K562 (cell line): ENCODE data around the gene CNDP2.

ENCODE experiments used
- ATF6 ChIP-seq: sonication (generic); formaldehyde crosslinking; IDR thresholded peaks from 2 replicates; pipeline ENCODE4 v1.4.0; 2020; ENCODE audit warnings: mild to moderate bottlenecking, missing genetic modification reagents
- E2F5 ChIP-seq: sonication (generic); formaldehyde crosslinking; IDR thresholded peaks from 2 replicates; pipeline ENCODE4 v1.8.0; 2022; ENCODE audit warnings: mild to moderate bottlenecking, missing genetic modification reagents
- POLR2AphosphoS5 ChIP-seq: IDR thresholded peaks from 2 replicates; pipeline ENCODE4 v1.6.1; 2011; ENCODE audit warnings: mild to moderate bottlenecking, low read depth, low read length, moderate library complexity; ENCODE audit not compliant: control insufficient read depth, insufficient read depth
- YY1 ChIP-seq, 3 experiments: IDR thresholded peaks; 2 replicates each; pipeline ENCODE4 v1.6.1; 2011; ENCODE audit warnings: low read length in 2 of 3, mild to moderate bottlenecking in 2 of 3, moderate library complexity in 2 of 3, borderline replicate concordance in 1 of 3, control low read depth in 1 of 3, low read depth in 1 of 3; ENCODE audit not compliant: insufficient read depth in 3 of 3, insufficient replicate concordance in 2 of 3, control insufficient read depth in 1 of 3, insufficient read length in 1 of 3; ENCODE audit errors: extremely low read depth in 1 of 3
- ZNF551 ChIP-seq: fragments of 250-450 bp; sonication (Bioruptor Pico); IDR thresholded peaks from 2 replicates; pipeline ENCODE4 v1.5.0; 2021; ENCODE audit warnings: mild to moderate bottlenecking, moderate library complexity

GRCh38 chr18:74506448-74507084, 10.4 kb downstream of the CNDP2 start:
- TF ChIP-seq ATF6 (no peak), YY1 (IDR thresholded peaks at IDR 0.05; ENCODE audit: borderline replicate concordance in 1 of 3, control insufficient read depth in 1 of 3, extremely low read depth in 1 of 3, insufficient read depth in 3 of 3, insufficient read length in 1 of 3, insufficient replicate concordance in 2 of 3, low read depth in 1 of 3, low read length in 2 of 3) (no peak), E2F5 (CRISPR knock-in tag) (no peak), ZNF551 (no peak), POLR2AphosphoS5 (no peak)
